Measurements from ENCODE around the gene NTRK3.

The NTRK3 gene

GRCh38 chr15:88011533-88011932 is 245.0 kb downstream of the NTRK3 start:
- Histone ChIP-seq H3K4me1 (ENCODE audit: control insufficient read depth, insufficient read depth, low read length) (no peaks in the 10 kb centered on the region), H3K27me3 (ENCODE audit: control insufficient read depth, insufficient read depth, low read length) (no peaks in the 10 kb centered on the region), H3K36me3 (ENCODE audit: control insufficient read depth, insufficient read depth, low read length) (no peaks in the 10 kb centered on the region), H3K4me3 (ENCODE audit: low read length) (no peak overlapping the region), H3K9me3 (ENCODE audit: control insufficient read depth, low read length) (no peaks in the 10 kb centered on the region), H3K9ac (ENCODE audit: low read length) (no peak overlapping the region)

- Histone ChIP-seq H3K36me3 (ENCODE audit: control insufficient read depth, insufficient read depth, low read length) (no peaks in the 10 kb centered on the region), H3K9ac (ENCODE audit: low read length) (no peak overlapping the region), H3K27me3 (ENCODE audit: control insufficient read depth, insufficient read depth, low read length) (no peaks in the 10 kb centered on the region), H3K4me1 (ENCODE audit: control insufficient read depth, insufficient read depth, low read length) (no peaks in the 10 kb centered on the region), H3K9me3 (ENCODE audit: control insufficient read depth, low read length) (no peaks in the 10 kb centered on the region), H3K4me3 (ENCODE audit: low read length) (no peak overlapping the region)
Measured at GRCh38 chr15:88006146-88006545, 250.4 kb downstream of the NTRK3 start.

- no peaks in the 10 kb centered on the region for H3K4me1 ChIP-seq (ENCODE audit: control insufficient read depth, insufficient read depth, low read length)
- no peak overlapping the region for H3K4me3 ChIP-seq (ENCODE audit: low read length)
- no peaks in the 10 kb centered on the region for H3K27me3 ChIP-seq (ENCODE audit: control insufficient read depth, insufficient read depth, low read length)
- no peaks in the 10 kb centered on the region for H3K9me3 ChIP-seq (ENCODE audit: control insufficient read depth, low read length)
- no peak overlapping the region for H3K9ac ChIP-seq (ENCODE audit: low read length)
- no peaks in the 10 kb centered on the region for H3K36me3 ChIP-seq (ENCODE audit: control insufficient read depth, insufficient read depth, low read length)
Measured at GRCh38 chr15:88004399-88004798, 252.1 kb downstream of the NTRK3 start.

- H3K27me3 ChIP-seq (ENCODE audit: control insufficient read depth, insufficient read depth, low read length) = no peaks in the 10 kb centered on the region
- no peak overlapping the region for H3K4me3 ChIP-seq (ENCODE audit: low read length)
- H3K36me3 ChIP-seq (ENCODE audit: control insufficient read depth, insufficient read depth, low read length) = no peaks in the 10 kb centered on the region
- no peaks in the 10 kb centered on the region for H3K4me1 ChIP-seq (ENCODE audit: control insufficient read depth, insufficient read depth, low read length)
- no peak overlapping the region for H3K9ac ChIP-seq (ENCODE audit: low read length)
- no peaks in the 10 kb centered on the region for H3K9me3 ChIP-seq (ENCODE audit: control insufficient read depth, low read length)
Measured at GRCh38 chr15:88003541-88004327, 252.8 kb downstream of the NTRK3 start.

- Histone ChIP-seq H3K9me3 (ENCODE audit: control insufficient read depth, low read length) (no peaks in the 10 kb centered on the region), H3K27me3 (ENCODE audit: control insufficient read depth, insufficient read depth, low read length) (no peaks in the 10 kb centered on the region), H3K4me1 (ENCODE audit: control insufficient read depth, insufficient read depth, low read length) (no peaks in the 10 kb centered on the region)
Measured at GRCh38 chr15:88002706-88003105, 253.8 kb downstream of the NTRK3 start.

GRCh38 chr15:87998630-87999029 is 257.9 kb downstream of the NTRK3 start:
- Histone ChIP-seq H3K36me3 (ENCODE audit: control insufficient read depth, insufficient read depth, low read length) (no peaks in the 10 kb centered on the region), H3K4me3 (ENCODE audit: low read length) (no peak overlapping the region), H3K9ac (ENCODE audit: low read length) (no peak overlapping the region), H3K4me1 (ENCODE audit: control insufficient read depth, insufficient read depth, low read length) (no peaks in the 10 kb centered on the region), H3K27me3 (ENCODE audit: control insufficient read depth, insufficient read depth, low read length) (no peaks in the 10 kb centered on the region), H3K9me3 (ENCODE audit: control insufficient read depth, low read length) (no peaks in the 10 kb centered on the region)

More at GRCh38 chr15:88002706-88003105, 253.8 kb downstream of the NTRK3 start:
- Histone ChIP-seq H3K4me3 (ENCODE audit: low read length) (no peak overlapping the region), H3K9ac (ENCODE audit: low read length) (no peak overlapping the region), H3K36me3 (ENCODE audit: control insufficient read depth, insufficient read depth, low read length) (no peaks in the 10 kb centered on the region)

GRCh38 chr15:87986776-87987175 is 269.8 kb downstream of the NTRK3 start:
- H3K27me3 ChIP-seq (ENCODE audit: control insufficient read depth, insufficient read depth, low read length) = no peaks in the 10 kb centered on the region
- H3K4me3 ChIP-seq (ENCODE audit: low read length) = no peak overlapping the region
- H3K36me3 ChIP-seq (ENCODE audit: control insufficient read depth, insufficient read depth, low read length) = no peaks in the 10 kb centered on the region
- no peak overlapping the region for H3K9ac ChIP-seq (ENCODE audit: low read length)
- H3K4me1 ChIP-seq (ENCODE audit: control insufficient read depth, insufficient read depth, low read length) = no peaks in the 10 kb centered on the region
- H3K9me3 ChIP-seq (ENCODE audit: control insufficient read depth, low read length) = no peaks in the 10 kb centered on the region

GRCh38 chr15:87985451-87985850 is 271.1 kb downstream of the NTRK3 start:
- Histone ChIP-seq H3K9me3 (ENCODE audit: control insufficient read depth, low read length) (no peaks in the 10 kb centered on the region), H3K4me1 (ENCODE audit: control insufficient read depth, insufficient read depth, low read length) (no peaks in the 10 kb centered on the region), H3K27me3 (ENCODE audit: control insufficient read depth, insufficient read depth, low read length) (no peaks in the 10 kb centered on the region), H3K36me3 (ENCODE audit: control insufficient read depth, insufficient read depth, low read length) (no peaks in the 10 kb centered on the region), H3K9ac (ENCODE audit: low read length) (no peak overlapping the region), H3K4me3 (ENCODE audit: low read length) (no peak overlapping the region)

- no peaks in the 10 kb centered on the region for H3K9me3 ChIP-seq (ENCODE audit: control insufficient read depth, low read length)
- H3K4me3 ChIP-seq (ENCODE audit: low read length) = no peak overlapping the region
- H3K9ac ChIP-seq (ENCODE audit: low read length) = no peak overlapping the region
- no peaks in the 10 kb centered on the region for H3K27me3 ChIP-seq (ENCODE audit: control insufficient read depth, insufficient read depth, low read length)
- no peaks in the 10 kb centered on the region for H3K4me1 ChIP-seq (ENCODE audit: control insufficient read depth, insufficient read depth, low read length)
- no peaks in the 10 kb centered on the region for H3K36me3 ChIP-seq (ENCODE audit: control insufficient read depth, insufficient read depth, low read length)
Measured at GRCh38 chr15:87981969-87982368, 274.6 kb downstream of the NTRK3 start.

GRCh38 chr15:87977907-87978306 is 278.6 kb downstream of the NTRK3 start:
- no peak overlapping the region for H3K9ac ChIP-seq (ENCODE audit: low read length)

GRCh38 chr15:87976552-87976951 is 280.0 kb downstream of the NTRK3 start:
- Histone ChIP-seq H3K4me3 (ENCODE audit: low read length) (no peak overlapping the region), H3K36me3 (ENCODE audit: control insufficient read depth, insufficient read depth, low read length) (no peaks in the 10 kb centered on the region), H3K9ac (ENCODE audit: low read length) (no peak overlapping the region), H3K9me3 (ENCODE audit: control insufficient read depth, low read length) (no peaks in the 10 kb centered on the region), H3K27me3 (ENCODE audit: control insufficient read depth, insufficient read depth, low read length) (no peaks in the 10 kb centered on the region), H3K4me1 (ENCODE audit: control insufficient read depth, insufficient read depth, low read length) (no peaks in the 10 kb centered on the region)

More at GRCh38 chr15:87977907-87978306, 278.6 kb downstream of the NTRK3 start:
- H3K27me3 ChIP-seq (ENCODE audit: control insufficient read depth, insufficient read depth, low read length) = no peaks in the 10 kb centered on the region
- H3K9me3 ChIP-seq (ENCODE audit: control insufficient read depth, low read length) = no peaks in the 10 kb centered on the region
- no peak overlapping the region for H3K4me3 ChIP-seq (ENCODE audit: low read length)
- no peaks in the 10 kb centered on the region for H3K4me1 ChIP-seq (ENCODE audit: control insufficient read depth, insufficient read depth, low read length)
- no peaks in the 10 kb centered on the region for H3K36me3 ChIP-seq (ENCODE audit: control insufficient read depth, insufficient read depth, low read length)

- Histone ChIP-seq H3K4me3 (ENCODE audit: low read length) (no peak overlapping the region), H3K9ac (ENCODE audit: low read length) (no peak overlapping the region), H3K4me1 (ENCODE audit: control insufficient read depth, insufficient read depth, low read length) (no peaks in the 10 kb centered on the region), H3K9me3 (ENCODE audit: control insufficient read depth, low read length) (no peaks in the 10 kb centered on the region), H3K36me3 (ENCODE audit: control insufficient read depth, insufficient read depth, low read length) (no peaks in the 10 kb centered on the region), H3K27me3 (ENCODE audit: control insufficient read depth, insufficient read depth, low read length) (no peaks in the 10 kb centered on the region)
Measured at GRCh38 chr15:87973501-87974215, 282.9 kb downstream of the NTRK3 start.
